RKO (cell line): ENCODE measurements around the gene UTP11.

Experiments used
- DNase-seq: peaks from one replicate; pipeline ENCODE4 v3.0.0-alpha.2; 2016; ENCODE audit warnings: low spot score

The UTP11 gene

DNA sequence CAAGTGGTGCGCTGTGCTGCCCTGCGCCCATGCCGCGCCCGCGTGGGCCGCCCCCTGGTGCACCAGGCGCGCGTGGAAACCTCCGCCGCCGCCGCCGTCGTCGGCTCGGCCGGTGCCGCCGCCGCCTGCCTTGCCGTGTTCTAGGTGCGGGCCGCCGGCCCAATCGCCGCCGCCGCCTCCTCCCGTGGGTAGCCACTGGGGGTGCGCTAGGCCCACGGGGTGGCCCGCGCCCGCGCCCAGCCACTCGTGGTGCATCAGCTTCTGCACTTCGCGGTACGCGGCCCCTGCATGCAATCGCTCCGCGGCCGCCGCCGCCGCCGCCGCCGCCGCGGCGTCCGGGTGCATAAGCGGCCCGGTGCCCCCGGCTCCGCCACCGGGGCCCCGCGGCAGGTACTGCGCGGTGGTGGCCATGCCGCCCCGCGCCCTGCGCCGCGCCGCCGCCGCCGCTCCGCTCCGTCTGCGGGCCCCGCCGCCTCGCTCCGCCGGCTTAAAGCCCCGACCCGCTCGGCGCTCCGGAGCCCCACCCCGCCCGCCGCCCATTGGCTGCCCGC lies 33.9 kb downstream of the UTP11 start, which contains the start of gene POU3F1:
Gene POU3F1, minus strand, starts transcription at position 461 of the 551 bp plus-strand sequence. Its CDS starts 50 bp downstream, at position 411.
- DNase-seq, result no peak

DNA sequence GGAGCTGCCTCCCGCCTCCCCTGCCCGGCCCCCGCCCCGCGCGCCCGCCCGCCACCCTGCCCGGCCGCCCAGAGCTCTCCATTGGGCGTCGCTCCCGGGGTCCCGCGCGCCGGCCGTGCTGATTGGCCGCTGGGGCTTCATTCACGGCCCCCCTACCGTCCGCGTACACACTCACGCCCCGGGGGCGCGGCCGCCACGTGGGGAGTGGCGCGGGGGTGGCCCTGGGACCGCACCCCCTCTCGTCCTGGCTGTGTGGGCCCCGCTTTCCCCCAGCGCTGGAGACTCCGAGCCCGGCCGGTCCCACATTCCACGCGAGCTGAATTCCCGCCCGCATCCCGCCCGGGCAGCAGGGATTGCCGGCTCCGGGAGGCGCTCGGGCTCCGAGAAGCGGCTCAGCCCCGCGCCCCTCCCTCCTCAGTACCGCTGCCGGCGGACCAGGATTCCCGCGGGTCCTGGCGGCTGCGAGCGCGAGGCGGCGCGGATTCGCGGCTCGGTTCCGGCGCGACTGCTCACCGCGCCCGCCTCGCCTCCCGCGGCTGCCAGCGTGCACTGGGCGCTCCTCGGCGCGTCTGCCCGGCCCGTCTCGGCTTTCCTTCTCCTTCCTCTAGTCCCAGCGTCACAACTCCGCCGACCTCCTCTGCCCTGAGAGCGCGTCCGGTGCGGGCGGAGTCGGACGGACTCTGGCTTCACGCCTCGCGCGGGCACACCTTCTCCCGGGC lies 34.5 kb downstream of the UTP11 start:
- no peak for DNase-seq

DNA sequence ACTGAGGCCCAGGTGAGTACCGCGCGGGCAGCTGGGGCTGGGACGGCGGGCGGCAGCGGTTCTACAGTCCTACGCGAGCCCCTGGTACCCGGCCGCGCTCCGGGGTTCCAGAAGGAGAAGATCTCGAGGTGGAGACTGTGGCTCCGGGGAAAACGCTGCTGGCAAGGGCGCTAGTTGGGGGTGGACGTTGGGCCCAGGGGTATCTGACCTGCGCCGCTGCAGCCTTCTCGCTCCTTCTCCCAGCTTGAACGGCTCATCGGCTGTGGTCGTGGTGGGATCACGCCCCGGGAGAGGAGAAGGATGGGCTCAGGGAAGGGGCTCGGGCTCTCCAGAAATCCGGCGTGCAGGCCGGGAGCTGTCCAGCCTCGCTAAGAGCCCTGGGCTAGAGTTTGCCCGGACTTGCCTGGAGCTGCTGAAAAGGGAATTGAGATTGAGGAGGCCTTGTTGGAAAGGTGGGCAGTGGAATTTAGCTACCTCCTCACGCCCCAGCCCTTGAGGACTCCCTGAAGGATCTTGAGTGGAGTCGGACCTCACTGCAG lies 35.1 kb downstream of the UTP11 start:
- DNase-seq, result no peak

- DNase-seq, result no peak
Measured at GRCh38 chr1:38050397-38051078, 38.0 kb downstream of the UTP11 start.

- DNase-seq, result no peak
Measured at GRCh38 chr1:38051079-38051543, 38.6 kb downstream of the UTP11 start.

DNA sequence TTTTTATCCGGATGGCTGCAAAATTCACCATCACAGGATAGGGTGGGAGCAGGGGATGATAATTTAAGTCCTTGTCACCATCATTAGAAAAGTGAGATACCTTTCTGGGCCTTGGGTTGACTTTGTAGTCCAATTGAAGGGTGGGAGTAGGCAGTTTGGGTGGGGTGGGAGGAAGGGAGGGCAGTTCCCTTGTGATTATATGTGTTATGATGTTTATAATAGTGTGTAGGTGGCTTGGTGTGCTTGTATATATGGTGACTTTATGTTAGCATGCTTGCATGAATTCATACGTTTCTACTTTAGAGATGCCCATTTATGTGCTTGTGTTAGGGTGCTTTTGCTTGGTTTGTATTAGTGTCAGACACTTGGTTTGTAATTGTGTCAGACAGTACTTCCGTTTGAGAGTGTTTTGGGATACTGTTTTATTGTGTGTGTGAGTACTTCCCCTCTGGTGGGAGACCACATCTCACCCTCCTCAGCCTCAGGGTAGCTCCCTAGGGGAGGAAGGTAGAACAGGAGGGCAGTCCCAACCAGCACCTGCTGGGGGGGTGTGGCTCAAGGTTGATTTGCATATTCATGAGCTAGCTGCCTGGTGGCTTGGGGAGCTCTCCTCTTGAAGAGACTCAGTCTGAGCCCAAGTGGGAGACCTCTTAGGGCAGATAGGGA lies 40.3 kb downstream of the UTP11 start:
- DNase-seq, result no peak

DNA sequence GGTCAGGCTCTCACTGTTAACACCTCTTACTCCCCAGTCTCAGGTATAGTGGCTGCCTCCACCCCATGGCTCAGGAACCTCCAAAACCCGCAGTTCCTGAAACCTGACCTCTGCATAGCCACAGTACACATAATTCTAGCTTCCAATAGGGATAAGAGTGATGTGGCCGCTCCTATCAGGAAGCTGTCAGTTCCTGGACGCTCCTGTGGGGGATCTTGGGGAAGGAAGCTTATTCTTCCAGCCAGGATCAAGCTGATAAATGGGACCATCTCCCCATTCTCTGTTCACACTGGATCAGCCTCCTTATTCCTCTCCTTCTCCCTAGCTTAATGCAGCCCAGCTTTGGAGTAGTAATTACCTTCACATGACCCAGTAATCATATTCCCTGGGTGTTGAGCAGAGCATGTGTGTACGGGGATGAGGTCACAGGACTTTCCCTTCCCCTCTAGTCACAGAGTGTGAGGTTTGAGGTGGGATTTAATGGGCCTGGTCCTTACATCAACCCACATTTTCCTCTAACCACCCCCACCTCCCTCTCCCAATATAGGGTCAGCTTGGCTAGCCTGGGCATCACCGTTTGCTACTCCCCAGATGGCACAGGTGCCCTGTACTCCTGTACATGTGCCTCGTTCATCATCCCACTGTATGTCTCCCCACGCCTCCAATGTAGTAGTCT lies 41.0 kb downstream of the UTP11 start:
- DNase-seq, result no peak

GRCh38 chr1:38055398-38055797 lies 42.9 kb downstream of the UTP11 start:
- no peak for DNase-seq

DNA sequence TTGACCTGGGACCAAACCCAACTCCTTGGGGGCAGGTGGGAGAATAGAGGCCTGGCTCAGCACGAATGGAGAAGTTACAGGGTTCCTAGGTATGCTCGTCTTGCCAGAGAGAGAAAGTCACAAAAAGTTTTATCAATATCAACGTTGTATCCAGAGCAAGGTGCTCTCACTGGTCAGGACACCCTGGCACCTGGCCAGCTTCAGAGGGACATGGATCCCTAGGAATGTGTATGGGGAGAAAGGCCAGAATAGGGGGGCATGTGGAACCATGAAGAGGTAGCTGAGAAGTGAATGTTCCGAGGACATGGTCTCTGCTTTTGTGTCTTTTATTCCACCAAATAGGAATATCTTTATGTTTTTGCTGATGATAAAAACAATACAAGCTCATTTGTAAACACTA lies 43.4 kb downstream of the UTP11 start:
- no peak for DNase-seq

DNA sequence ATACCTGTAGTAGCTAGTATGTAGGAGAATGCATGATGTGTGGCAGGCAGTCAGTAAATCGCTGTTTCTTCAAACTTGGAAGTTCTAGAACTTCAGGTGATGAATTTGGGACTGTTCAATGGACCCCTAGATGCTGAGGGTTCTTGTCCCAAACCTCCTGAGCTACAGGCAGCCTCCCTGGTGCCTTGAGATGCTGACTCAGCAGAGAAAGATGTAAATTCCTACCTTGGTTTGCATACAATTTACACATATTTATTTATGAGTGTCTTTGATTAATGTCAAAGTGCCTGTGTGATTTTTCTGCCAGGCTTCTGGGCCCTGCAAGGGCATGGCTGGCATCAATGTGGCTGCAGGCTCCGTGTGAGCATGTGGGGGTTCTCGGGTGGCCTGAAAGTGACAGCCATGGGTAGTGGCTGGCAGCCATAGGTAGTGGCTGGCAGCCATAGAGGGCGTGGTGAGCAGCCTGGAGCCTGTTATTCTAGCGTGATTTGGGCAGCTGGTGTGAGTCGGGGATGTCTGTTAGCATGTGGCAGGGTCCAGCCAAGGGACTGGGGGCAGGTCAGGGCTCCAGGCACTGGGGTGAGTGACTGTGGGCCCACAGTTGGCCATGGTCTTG lies 47.2 kb downstream of the UTP11 start:
- no peak for DNase-seq

DNA sequence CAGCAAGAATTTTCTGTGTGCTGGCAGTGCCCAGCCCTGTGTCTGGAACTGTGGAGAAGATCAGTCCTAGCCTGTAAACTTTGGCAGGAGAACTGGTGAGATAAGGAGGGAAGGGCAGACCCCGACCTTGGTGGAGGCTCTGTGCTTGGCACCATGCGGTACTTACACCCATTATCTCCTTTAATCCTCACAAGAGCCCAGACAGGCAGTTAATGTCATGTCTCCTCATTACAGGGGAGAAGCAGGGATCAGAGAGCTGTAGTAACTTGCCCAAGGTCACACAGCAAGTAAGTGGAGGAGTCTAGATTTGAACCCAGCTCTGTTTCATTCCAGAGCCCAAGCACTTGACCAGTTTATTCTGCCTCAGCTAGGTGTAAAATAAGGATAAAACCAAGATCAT lies 48.0 kb downstream of the UTP11 start:
- DNase-seq, result no peak

DNA sequence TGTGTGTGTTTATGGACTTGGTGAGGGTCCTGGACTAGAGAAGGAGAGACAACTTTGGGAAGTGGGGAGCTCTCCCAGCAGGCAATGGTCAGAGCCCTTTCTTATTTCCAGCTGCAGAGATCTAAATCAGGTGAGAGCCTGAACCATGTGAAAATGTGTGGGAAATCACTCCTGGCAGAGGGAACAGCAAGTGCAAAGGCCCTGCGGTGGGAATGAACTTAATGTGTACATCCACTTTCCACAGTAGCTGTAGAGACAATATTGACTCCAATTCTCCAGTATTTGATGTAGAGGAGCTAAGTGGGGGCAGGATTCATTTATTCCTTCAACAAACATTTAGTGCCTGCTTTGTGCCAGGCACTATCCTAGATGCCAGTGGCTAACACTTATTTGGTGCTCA lies 48.8 kb downstream of the UTP11 start:
- no peak for DNase-seq

DNA sequence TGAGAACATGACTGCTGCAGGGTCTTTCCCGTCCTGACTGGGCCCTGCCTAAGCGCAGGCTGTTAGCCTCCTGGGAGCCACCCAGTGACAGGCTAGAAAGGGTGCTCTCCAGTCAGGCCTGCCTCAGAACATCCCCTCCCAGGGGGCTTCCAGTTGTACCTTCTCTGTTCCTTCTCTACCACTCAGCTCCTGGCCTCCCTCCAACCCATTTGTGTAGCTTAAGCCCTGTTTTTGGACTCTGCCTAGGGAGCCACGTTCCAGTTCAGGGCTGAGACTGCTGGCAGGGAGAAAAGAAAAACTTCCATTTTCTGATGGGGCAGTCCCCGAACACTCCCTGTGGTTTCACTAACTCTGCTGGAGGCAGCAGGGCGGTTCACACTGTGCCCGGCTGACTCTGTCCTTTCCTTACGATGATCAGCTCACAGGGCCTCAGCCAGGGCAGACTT lies 49.4 kb downstream of the UTP11 start:
- no peak for DNase-seq

GRCh38 chr1:38062361-38063288 lies 50.1 kb downstream of the UTP11 start:
- DNase-seq, result no peak

DNA sequence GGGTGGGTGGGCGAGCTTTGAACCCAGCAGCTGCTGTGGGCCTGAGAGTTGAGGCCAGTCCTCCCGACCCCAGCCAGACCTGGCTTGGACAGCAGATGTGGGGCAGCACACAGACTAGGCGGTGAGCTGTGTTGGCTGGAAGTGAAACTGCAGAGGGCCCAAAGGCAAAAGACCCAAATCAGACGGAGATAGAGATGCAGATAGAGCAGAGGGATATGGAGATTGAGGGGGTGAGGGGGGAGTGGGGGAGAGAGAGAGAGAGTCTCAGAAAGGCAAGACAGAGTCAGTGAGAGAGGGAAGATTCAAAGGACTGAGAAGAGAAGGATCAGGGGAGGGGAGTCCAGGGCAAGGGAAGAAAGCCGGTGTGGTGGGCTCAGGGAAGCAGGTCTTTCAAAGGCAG lies 51.1 kb downstream of the UTP11 start:
- no peak for DNase-seq

- DNase-seq, result peak; percentile 91
Measured at GRCh38 chr1:38064197-38064903, 51.8 kb downstream of the UTP11 start.

GRCh38 chr1:38068220-38068979 lies 55.9 kb downstream of the UTP11 start:
- no peak for DNase-seq

DNA sequence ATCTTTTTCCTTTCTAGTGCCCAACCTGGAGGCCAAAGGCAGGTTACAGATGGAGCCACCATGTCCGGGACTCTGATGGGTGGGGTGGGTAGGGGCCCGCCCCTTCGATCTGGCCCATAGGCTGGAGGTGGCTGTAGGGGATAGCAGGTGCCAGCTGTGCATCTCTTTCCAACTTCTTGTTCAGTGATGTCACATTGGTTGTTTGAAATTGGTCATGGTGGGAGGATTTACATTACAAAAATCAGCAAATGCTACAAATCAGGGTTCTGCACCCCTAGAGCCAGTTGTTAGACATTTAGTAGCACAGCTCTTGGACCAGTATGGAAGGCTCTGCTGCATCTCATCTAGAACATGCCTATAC lies 56.4 kb downstream of the UTP11 start:
- DNase-seq, result no peak
